ENCODE data around the gene ITLN1. TPM values are rescaled to one million over a fixed set of nuclear protein-coding genes. Genes with fewer than 3 reads are reported as not detected.

The ITLN1 gene
- total RNA-seq, 1 donor from 2014 or later = not detected

DNA sequence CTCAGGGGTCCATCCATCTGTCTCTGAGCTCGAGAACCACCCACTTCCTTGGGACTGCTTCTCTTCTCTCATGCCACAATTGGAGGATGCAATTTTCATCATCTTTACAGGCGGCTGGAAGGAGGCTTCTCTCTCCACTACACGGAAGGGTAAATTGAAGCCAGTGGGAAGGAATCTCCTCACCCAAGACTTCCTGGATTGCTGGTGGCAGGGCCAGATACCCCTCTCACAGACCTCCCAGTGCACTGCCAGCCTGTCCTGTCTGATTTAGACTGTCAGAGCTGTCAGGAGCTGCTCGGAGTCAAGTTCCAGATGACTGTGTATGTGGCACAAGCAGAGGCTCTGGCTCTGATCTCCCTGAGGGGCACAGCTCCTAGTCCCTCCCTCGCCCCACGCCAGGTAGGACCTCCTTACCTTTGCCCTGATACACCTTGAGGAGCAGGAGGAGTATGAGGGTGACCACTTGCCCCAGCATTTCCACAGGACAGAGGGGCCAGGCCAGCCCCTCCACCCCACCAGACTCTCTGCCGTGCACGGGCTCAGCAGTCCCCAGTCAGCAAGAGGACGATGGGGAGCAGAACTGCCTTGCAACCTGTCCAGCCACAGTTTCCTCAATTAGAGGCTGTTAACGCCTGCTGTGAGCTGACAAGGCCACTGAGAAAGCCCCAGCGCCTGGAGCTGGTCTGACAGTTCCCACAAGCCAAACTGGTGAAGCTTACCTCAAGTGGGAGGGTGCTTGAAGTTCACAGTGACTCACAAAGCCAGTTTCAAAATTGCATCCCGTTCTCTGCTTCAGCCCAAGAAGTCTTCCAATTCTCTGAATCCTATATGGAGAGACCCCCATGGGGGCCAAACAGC lies 22.5 kb downstream of the ITLN1 start, which contains the start of gene CD244:
TSS of gene CD244 (minus strand) at position 685 of the 858 bp plus-strand sequence. CDS start at position 475, 210 bp downstream.
- no peak within 1 kb of the TSS for H3K4me3 ChIP-seq (ENCODE audit: low read depth, low read length)
- TF ChIP-seq, protein P1, sequence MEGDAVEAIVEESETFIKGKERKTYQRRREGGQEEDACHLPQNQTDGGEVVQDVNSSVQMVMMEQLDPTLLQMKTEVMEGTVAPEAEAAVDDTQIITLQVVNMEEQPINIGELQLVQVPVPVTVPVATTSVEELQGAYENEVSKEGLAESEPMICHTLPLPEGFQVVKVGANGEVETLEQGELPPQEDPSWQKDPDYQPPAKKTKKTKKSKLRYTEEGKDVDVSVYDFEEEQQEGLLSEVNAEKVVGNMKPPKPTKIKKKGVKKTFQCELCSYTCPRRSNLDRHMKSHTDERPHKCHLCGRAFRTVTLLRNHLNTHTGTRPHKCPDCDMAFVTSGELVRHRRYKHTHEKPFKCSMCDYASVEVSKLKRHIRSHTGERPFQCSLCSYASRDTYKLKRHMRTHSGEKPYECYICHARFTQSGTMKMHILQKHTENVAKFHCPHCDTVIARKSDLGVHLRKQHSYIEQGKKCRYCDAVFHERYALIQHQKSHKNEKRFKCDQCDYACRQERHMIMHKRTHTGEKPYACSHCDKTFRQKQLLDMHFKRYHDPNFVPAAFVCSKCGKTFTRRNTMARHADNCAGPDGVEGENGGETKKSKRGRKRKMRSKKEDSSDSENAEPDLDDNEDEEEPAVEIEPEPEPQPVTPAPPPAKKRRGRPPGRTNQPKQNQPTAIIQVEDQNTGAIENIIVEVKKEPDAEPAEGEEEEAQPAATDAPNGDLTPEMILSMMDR (conservative IDR thresholded peaks at IDR 0.05; ENCODE audit: low read depth, low read length) = no peak
- DNase-seq (ENCODE audit: low read depth) = no peak

DNA sequence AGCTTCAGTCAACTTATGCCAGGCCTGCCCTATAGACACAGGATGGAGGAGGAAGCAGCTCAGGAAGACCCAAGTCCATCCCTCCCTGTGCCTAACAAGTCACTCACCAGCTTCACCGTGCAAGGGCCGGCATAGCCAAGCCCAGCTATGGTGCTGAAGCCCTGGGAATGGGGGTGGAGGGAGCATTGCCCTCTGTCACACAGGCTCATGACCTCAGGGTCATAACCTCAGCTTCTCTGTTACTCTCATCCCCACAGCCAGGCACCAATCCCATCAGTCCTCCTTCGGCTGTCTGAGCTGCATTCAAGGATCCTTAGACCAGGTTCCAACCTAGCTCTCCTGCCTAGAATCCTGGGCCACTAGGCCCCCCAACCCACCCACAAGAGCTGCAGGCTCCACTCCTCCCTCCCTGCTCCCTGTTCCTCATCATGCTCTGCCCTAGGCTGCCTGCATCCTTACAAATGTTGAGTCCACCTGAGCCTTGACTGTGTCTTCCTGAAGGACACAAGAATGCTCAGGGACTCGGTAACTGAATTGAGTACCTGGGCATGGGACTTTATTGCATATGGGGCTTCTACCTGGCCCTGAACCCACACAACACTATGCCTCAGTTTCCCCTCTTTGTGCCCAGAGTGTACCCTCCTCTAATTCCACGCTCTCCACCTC lies 24.0 kb downstream of the ITLN1 start:
- no peak for DNase-seq (ENCODE audit: low read depth)
- TF ChIP-seq, protein P1 (conservative IDR thresholded peaks at IDR 0.05; ENCODE audit: low read depth, low read length) = no peak
- H3K4me3 ChIP-seq (ENCODE audit: low read depth, low read length) = no peak overlapping the region

DNA sequence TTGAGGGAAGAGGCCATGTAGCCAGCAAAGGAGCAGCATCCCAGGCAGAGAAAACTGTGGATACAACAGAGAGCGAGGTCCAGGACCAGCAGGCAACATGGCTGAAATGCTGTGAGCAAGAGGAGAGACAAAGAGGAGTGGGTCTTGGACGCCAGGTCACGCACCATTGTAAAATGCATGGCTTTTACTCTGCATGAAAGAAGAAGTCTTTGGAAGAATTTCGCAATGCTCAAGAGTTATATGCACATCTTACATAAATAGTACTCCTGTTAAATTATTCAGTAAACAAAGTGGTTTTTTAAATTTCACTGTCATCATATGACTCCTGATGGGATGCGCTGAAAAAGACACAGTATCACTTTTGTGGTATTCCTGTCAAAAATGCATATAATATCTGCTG lies 25.8 kb downstream of the ITLN1 start:
- DNase-seq (ENCODE audit: low read depth) = no peak
- TF ChIP-seq, protein P1 (conservative IDR thresholded peaks at IDR 0.05; ENCODE audit: low read depth, low read length) = no peak
- no peak overlapping the region for H3K4me3 ChIP-seq (ENCODE audit: low read depth, low read length)

DNA sequence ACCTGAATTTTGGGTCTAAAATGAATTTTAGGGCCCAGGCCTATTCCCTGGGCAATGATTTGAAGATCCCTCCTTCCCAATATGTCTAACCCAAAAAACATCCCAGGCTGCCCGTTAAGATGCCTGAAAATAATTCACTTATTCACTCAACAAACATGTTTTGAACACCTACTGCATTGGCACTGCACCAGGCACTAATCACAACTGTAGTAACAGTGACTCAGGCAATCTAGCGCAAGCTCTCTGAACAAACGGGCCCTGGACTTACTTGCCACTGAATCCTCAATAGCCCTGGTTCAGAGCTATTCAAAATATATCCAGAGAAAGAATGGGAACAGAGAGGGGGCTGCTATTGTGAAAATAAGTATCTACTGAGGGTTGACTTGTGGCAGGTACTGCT lies 26.5 kb downstream of the ITLN1 start:
- no peak for DNase-seq (ENCODE audit: low read depth)
- TF ChIP-seq, protein P1 (conservative IDR thresholded peaks at IDR 0.05; ENCODE audit: low read depth, low read length) = no peak
- no peak overlapping the region for H3K4me3 ChIP-seq (ENCODE audit: low read depth, low read length)

DNA sequence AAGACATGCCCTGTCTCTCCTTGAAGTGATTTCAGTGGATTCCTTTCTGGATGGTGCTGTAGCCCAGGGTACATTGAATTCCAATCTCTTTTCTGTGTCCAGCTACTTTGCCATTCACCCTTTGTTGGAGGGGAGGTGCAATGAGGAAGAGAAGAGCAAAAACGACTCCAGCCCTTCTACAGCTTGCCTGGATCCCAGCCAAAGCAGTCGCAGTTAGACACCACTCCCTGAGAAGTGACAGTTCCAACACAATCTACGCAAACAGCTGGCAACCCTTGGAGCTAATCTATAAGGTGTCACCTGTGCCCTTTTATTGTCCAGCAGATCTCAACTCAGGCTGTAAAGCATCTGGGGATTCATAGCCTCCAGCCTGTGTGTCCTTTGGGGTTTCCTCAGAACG lies 26.9 kb downstream of the ITLN1 start:
- TF ChIP-seq, protein P1 (conservative IDR thresholded peaks at IDR 0.05; ENCODE audit: low read depth, low read length) = no peak
- no peak overlapping the region for H3K4me3 ChIP-seq (ENCODE audit: low read depth, low read length)
- no peak for DNase-seq (ENCODE audit: low read depth)

DNA sequence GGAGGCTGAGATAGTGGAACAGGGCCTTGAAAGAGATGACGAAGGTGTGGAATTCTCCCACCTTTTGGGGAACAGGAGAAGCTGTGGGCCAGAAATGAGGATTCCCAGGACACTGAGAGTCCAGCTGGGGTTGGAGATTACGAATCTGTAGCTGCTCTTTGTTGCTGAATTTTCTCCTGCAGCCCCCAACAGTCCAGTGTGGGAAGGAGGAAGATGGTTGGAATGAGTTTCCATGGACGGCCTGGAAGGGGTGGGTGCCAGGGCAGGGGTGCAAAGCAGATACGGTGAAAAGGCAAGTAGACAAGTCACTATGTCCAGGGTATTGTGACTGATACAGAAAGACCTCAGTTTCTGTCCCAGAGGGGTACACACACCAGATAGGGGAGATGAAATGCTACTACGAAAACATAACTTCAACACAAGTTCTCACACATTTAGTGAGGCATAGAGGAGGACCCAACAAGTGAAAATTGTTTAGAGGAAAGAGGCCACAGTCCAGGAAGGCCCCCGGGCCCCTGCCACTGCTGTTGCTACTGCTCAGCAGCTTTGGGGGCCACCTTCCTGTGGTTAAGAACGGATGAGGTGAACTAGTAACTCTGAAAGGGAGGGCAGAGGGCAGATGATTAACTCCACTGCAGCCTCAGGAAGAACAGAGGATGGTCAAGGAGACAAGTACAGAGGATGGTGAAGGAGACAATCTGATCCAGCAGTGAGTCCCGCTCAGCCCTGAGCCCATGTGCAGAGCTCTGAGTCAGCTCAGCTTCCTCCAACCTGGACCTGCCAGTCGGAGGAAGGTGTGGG lies 29.6 kb downstream of the ITLN1 start:
- TF ChIP-seq, protein P1 (conservative IDR thresholded peaks at IDR 0.05; ENCODE audit: low read depth, low read length) = no peak
- no peak overlapping the region for H3K4me3 ChIP-seq (ENCODE audit: low read depth, low read length)
- no peak for DNase-seq (ENCODE audit: low read depth)

Measured in epithelial cell of proximal tubule (primary cell).